ENCODE results near the gene SPC24.
"Not testable (repeated sequence)": the region's sequence is repeated elsewhere in the genome, so short reads cannot be mapped to it uniquely, and the experiment has no call there.

The SPC24 gene

DNA sequence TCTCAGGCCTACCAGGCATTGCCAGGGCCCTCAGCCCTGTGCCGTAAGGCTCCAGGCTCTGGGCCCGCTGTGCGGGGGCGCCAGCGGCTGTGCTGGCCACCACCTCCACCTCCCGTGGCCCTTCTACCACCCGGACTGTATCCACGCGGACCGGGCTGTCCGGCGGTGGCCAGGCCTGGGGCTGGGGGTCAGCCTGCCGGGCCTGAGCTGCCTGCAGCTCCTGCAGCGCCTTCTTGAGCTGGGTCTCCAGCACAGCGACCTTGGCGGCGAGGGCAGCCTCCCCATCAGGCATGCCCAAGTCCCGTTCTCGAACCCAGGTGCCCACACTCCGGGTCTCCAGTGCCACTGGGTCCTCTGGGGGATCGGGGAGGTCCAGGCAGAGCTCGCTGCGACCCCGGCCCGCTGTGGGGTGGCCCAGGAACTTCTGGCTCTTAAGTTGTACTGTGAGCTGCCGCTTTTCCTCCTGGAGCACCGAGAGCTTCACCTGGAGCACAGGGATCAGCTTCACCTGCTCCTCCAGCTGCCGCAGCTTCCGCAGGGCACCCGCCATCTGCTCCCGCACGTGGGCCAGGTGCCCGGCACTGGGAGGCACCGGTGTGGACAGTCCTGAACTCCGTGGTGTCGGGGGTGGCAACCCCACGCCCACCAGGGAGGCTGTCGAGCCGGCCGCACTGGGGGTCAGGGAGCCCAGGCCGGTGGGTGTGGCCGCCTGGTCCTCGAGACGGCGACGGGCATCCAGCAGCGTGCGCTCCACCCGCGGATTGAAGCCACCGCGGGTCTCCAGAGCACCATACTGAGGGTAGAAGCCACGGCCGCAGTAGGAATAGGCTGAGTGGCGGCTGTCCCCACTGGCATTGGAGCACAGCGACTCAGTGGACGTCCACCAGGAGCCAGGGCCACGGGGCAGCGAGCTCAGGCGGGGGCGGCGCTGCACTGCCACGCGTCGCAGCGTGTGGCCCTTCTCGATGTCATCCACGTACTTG lies 37.7 kb upstream of the SPC24 start:
- DNase-seq (ENCODE audit: low read depth) = no peak
- H3K4me3 ChIP-seq (ENCODE audit: low read depth, low read length) = no peak overlapping the region

DNA sequence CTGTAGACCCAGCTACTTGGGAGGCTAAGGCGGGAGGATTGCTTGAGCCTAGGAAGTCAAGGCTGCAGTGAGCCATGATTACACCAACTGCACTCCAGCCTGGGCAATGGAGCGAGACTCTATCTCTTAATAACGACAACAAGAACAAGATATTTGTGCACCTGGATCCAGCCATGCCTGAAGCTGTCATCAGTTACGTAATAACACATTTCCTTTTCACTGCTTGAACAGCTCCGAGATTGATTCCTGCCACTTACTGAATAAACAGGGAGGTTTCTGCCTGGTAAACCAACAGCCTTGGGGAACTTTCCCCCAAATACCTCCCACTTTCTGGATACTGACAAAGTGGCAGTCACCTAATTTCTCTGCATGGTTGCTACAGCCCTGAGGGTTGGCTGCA lies 36.4 kb upstream of the SPC24 start:
- no peak for DNase-seq (ENCODE audit: low read depth)
- H3K4me3 ChIP-seq (ENCODE audit: low read depth, low read length) = no peak overlapping the region

- DNase-seq (ENCODE audit: low read depth) = peak; percentile 62
- no peak overlapping the region for H3K4me3 ChIP-seq (ENCODE audit: low read depth, low read length)
Measured at GRCh38 chr19:11191273-11191755, 35.7 kb upstream of the SPC24 start.

- DNase-seq (ENCODE audit: low read depth) = no peak
- no peak overlapping the region for H3K4me3 ChIP-seq (ENCODE audit: low read depth, low read length)
Measured at GRCh38 chr19:11190501-11190900, 34.9 kb upstream of the SPC24 start.

- DNase-seq (ENCODE audit: low read depth) = no peak
- H3K4me3 ChIP-seq (ENCODE audit: low read depth, low read length) = no peak overlapping the region
Measured at GRCh38 chr19:11187441-11187840, 31.9 kb upstream of the SPC24 start.

GRCh38 chr19:11182994-11183393 lies 27.4 kb upstream of the SPC24 start:
- no peak overlapping the region for H3K4me3 ChIP-seq (ENCODE audit: low read depth, low read length)
- no peak for DNase-seq (ENCODE audit: low read depth)

- DNase-seq (ENCODE audit: low read depth) = no peak
Measured at GRCh38 chr19:11181488-11181887, 25.9 kb upstream of the SPC24 start.

DNA sequence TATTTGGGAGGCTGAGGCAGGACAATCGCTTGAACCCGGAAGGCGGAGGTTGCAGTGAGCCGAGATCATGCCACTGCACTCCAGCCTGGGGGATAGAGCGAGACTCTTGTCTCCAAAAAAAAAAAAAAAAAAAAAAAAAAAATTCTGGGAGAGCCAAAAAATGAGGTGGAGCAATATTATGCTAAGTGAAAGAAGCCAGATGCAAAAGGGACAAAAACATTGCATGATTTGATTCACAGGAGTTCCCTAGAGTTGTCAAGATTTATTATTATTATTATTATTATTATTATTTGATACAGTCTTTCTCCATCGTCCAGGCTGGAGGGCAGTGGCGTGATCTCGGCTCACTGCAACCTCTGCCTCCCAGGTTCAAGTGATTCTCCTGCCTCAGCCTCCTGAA lies 25.4 kb upstream of the SPC24 start:
- H3K4me3 ChIP-seq (ENCODE audit: low read depth, low read length); DNase-seq (ENCODE audit: low read depth): not testable (repeated sequence)

More at GRCh38 chr19:11181488-11181887, 25.9 kb upstream of the SPC24 start:
- no peak overlapping the region for H3K4me3 ChIP-seq (ENCODE audit: low read depth, low read length)

- no peak for DNase-seq (ENCODE audit: low read depth)
- H3K4me3 ChIP-seq (ENCODE audit: low read depth, low read length) = no peak overlapping the region
Measured at GRCh38 chr19:11180346-11180745, 24.8 kb upstream of the SPC24 start.

DNA sequence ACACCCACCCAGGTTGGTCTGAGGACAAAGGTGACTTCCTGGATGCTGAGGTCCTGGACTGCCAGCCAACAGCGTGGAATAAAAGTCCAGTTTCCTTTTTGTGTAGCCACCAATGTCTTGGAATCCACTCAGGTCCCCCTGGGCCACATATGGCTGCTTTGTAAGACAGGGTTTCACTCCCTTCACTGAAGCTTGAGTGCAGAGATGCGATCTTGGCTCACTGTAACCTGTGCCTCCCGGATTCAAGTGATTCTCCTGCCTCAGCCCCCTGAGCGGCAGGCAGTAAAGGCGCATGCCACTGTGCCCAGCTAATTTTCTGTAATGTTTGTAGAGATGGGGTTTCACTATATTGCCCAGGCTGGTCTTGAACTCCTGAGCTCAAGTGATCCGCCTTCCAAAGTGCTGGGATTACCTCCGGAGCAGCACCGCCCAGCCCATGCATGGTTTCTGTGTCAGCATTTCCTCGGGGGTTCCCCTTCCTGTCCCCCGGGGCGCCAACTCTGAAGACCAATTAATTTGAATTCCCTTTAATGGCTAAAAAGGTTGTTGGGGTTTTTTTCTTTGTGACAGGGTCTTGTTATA lies 24.2 kb upstream of the SPC24 start:
- DNase-seq (ENCODE audit: low read depth) = no peak
- no peak overlapping the region for H3K4me3 ChIP-seq (ENCODE audit: low read depth, low read length)

GRCh38 chr19:11179145-11179465 lies 23.5 kb upstream of the SPC24 start:
- not testable (repeated sequence) for H3K4me3 ChIP-seq (ENCODE audit: low read depth, low read length); DNase-seq (ENCODE audit: low read depth)

GRCh38 chr19:11177592-11177991 lies 22.0 kb upstream of the SPC24 start:
- DNase-seq (ENCODE audit: low read depth) = no peak
- H3K4me3 ChIP-seq (ENCODE audit: low read depth, low read length) = no peak overlapping the region

GRCh38 chr19:11176466-11177193 lies 21.0 kb upstream of the SPC24 start:
- no peak for DNase-seq (ENCODE audit: low read depth)
- H3K4me3 ChIP-seq (ENCODE audit: low read depth, low read length) = no peak overlapping the region

DNA sequence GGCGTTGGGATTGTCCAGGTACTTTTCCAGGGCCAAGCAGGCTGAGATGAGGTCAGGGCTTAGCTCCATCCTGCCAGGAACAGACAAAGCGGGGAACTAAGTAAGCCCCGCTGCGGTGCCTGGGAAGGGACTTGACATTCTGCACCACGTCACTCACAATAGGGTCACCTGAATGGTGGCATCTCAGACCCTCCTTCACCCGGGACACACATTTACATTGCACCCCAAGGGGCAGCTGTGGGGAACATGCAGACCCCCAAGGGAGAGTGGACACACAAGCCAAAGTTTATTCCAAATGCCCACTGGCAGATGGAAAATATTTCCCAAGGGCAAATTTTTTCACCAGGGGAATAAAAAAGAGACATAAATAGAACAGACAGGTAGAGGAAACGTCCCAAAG lies 20.3 kb upstream of the SPC24 start:
- H3K4me3 ChIP-seq (ENCODE audit: low read depth, low read length) = no peak overlapping the region
- no peak for DNase-seq (ENCODE audit: low read depth)

- DNase-seq (ENCODE audit: low read depth) = no peak
- no peak overlapping the region for H3K4me3 ChIP-seq (ENCODE audit: low read depth, low read length)
Measured at GRCh38 chr19:11174336-11174735, 18.8 kb upstream of the SPC24 start.

- DNase-seq (ENCODE audit: low read depth) = no peak
- no peak overlapping the region for H3K4me3 ChIP-seq (ENCODE audit: low read depth, low read length)
Measured at GRCh38 chr19:11173516-11174155, 18.1 kb upstream of the SPC24 start.

DNA sequence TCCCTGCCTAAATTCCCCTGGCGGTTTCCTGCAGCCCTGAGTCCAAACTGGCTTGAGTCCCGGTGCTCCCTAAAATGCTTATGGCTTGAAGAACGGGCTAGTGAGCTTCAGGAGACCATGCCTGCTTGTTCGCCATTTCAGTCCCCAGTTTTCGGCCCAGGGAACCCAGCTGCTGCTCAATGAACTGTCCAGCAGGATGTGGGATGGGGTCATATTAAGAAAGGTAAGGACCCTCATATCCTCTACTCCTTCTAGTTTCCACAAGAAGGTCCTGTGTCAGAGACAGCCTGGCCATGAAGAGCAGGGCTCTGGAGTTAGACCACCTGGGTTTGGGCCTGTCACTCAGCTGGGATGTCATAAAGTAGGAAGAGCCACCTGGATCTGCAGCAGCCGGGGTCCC lies 17.0 kb upstream of the SPC24 start:
- no peak for DNase-seq (ENCODE audit: low read depth)
- no peak overlapping the region for H3K4me3 ChIP-seq (ENCODE audit: low read depth, low read length)

DNA sequence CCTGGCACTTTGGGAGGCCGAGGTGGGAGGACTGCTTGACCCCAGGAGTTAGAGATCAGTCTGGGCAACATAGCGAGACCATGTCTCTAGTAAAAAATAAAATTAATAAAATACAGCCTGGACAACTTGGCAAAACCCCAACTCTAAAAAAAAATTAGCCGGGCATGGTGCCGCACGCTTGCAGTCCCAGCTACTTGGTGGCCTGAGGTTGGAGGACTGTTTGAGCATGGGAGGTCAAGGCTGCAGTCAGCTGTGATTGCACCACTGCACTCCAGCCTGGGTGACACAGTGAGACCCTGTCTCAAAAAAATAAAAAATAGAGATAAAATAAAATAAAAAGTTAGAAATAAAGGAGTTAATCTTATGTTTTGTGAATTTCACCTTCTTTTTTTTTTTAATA lies 15.6 kb upstream of the SPC24 start:
- DNase-seq (ENCODE audit: low read depth) = no peak
- no peak overlapping the region for H3K4me3 ChIP-seq (ENCODE audit: low read depth, low read length)

DNA sequence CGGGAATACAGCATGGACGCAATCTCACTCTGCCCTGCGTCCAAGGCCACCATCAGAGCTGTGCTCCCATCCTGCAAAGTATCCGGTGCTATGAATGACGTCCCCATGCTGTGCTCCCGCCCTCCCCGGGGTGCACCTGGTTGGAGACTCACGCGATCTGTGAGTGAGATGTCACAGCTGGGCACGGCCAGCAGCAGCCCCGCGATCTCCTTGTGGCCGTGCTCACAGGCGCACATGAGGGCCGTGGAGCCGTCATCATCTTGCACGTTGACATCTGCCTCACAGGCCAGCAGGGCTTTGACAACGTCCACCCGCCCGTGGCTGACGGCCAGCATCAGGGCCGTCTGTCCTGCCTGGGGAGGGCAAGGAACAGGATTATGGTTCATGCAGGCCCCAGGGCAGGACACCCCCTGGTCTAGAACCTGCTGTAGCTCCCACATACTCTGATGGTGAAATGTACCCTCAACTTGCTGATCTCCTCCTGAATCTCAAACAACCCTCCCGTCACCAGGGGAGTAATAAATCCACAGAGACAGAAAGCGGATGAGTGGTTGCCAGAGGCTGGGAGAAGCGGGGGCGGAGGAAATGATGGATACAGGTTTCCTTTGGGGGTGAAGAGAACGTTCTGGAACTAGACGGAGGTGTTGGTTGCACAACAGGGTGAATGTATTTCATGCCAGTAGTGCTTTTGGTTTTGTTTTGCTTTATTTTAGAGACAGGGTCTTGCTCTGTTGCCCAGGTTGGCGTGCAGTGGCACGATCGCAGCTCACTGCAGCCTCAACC lies 14.5 kb upstream of the SPC24 start:
- DNase-seq (ENCODE audit: low read depth) = peak; percentile 74
- no peak overlapping the region for H3K4me3 ChIP-seq (ENCODE audit: low read depth, low read length)

Data from skeletal muscle cell (primary cell).